T-helper 2 cell treated with Interferon-gamma antibody and Interleukin-4, amounts not matched to agents 5 μg/mL and 100 μg/mL, for 36 hours (primary cell): ENCODE measurements around the gene THTPA.

Source experiments
- DNase-seq: peaks from one replicate; pipeline ENCODE4 v3.0.0; 2021; ENCODE audit warnings: low spot score
- H3K27ac Mint-ChIP-seq: one replicate; pipeline ENCODE4 v1.8.0; 2021; ENCODE audit warnings: mild to moderate bottlenecking, mixed read lengths
- H3K27me3 Mint-ChIP-seq: one replicate; pipeline ENCODE4 v1.8.0; 2021; ENCODE audit warnings: low read depth, mixed read lengths
- H3K36me3 Mint-ChIP-seq: one replicate; pipeline ENCODE4 v1.8.0; 2021; ENCODE audit warnings: low read depth, mixed read lengths
- H3K4me1 Mint-ChIP-seq: one replicate; pipeline ENCODE4 v1.8.0; 2021; ENCODE audit warnings: low read depth, mixed read lengths
- H3K4me3 Mint-ChIP-seq: one replicate; pipeline ENCODE4 v1.8.0; 2022; ENCODE audit warnings: mild to moderate bottlenecking, moderate library complexity, mixed read lengths
- H3K9me3 Mint-ChIP-seq: one replicate; pipeline ENCODE4 v1.8.0; 2021; ENCODE audit warnings: mixed read lengths

Gene THTPA

DNA sequence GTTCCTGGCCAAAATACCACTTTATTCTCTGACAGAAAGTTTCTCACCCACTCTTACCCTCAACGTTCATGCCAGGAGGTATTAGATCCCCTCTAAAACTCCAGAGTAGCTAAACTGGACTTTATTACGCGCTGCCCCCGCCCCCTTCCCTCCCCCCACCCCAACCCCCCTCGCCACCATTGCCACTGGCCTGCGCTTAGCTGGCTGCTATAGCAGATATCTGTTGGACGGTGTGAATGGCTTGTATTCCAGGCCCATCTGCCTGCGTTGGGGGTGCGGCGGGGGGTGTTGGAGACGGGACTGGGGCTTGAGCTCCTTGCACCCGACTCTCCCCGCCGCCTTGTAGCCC is 564 bp upstream of the THTPA start:
- Mint-ChIP-seq H3K27me3 (no peaks in the 10 kb centered on the region), H3K4me3 (peak overlapping the region; percentile 96), H3K36me3 (peaks cover 13% of the 10 kb centered on the region), H3K9me3 (no peaks in the 10 kb centered on the region), H3K4me1 (peaks cover 29% of the 10 kb centered on the region), H3K27ac (peak overlapping the region; percentile 93)
- no peak for DNase-seq

DNA sequence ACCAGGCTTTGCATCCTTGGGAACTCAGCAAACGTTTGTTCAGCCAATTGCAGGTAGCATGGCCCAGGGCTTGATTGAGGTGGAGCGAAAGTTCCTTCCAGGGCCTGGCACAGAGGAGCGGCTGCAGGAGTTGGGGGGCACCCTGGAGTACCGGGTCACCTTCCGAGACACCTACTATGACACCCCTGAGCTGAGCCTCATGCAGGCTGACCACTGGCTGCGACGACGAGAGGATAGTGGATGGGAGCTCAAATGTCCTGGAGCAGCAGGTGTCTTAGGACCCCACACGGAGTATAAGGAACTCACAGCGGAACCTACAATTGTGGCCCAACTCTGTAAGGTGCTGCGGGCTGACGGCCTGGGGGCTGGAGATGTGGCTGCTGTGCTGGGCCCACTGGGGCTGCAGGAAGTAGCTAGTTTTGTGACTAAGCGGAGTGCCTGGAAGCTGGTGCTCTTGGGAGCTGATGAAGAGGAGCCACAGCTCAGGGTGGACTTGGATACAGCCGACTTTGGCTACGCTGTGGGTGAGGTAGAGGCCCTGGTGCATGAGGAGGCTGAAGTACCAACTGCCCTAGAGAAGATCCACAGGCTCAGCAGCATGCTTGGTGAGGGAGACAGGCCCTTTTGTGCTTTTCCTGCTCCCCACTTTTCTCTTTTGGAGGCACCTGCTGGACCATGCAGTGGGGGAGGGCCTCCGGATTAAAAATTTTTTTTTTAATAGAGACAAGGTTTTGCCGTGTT is 799 bp downstream of the THTPA start:
- DNase-seq = no peak
- Mint-ChIP-seq H3K27ac (peak overlapping the region; percentile 93), H3K9me3 (no peaks in the 10 kb centered on the region), H3K27me3 (no peaks in the 10 kb centered on the region), H3K4me1 (peaks cover 28% of the 10 kb centered on the region), H3K4me3 (peak overlapping the region; percentile 96), H3K36me3 (peaks cover 23% of the 10 kb centered on the region)

- peak overlapping the region; percentile 72 for H3K27ac Mint-ChIP-seq
- H3K27me3 Mint-ChIP-seq = no peaks in the 10 kb centered on the region
- H3K36me3 Mint-ChIP-seq = peaks cover 24% of the 10 kb centered on the region
- no peaks in the 10 kb centered on the region for H3K9me3 Mint-ChIP-seq
- peak overlapping the region; percentile 77 for H3K4me3 Mint-ChIP-seq
- no peak for DNase-seq
- peaks cover 27% of the 10 kb centered on the region for H3K4me1 Mint-ChIP-seq
Measured at GRCh38 chr14:23557521-23557920, 1.4 kb downstream of the THTPA start.

DNA sequence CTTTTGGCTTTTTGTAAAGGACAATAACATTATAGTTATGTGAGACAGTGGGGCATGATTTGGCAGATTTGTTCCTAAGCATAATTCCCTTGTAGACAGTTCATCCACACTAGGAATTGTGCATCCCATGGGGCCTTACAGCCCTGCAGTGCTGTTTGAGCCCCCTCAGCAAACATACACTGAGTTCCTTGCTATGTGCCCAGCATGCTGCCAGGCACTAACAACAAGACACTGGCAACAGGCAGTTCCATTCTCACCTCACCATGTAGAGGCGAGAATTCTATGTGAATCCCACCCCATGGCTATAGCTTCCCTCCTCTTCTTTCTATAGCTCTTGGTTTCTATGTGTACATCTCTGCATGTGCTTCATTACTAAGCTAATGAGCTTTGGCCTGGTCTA is 1.9 kb downstream of the THTPA start:
- H3K4me1 Mint-ChIP-seq = peaks cover 29% of the 10 kb centered on the region
- peak overlapping the region; percentile 72 for H3K27ac Mint-ChIP-seq
- peak overlapping the region; percentile 77 for H3K4me3 Mint-ChIP-seq
- H3K27me3 Mint-ChIP-seq = no peaks in the 10 kb centered on the region
- peaks cover 27% of the 10 kb centered on the region for H3K36me3 Mint-ChIP-seq
- H3K9me3 Mint-ChIP-seq = no peaks in the 10 kb centered on the region
- no peak for DNase-seq

GRCh38 chr14:23558346-23559009 is 2.4 kb downstream of the THTPA start:
- DNase-seq = no peak
- Mint-ChIP-seq H3K4me3 (peak overlapping the region; percentile 25), H3K36me3 (peaks cover 32% of the 10 kb centered on the region), H3K9me3 (no peaks in the 10 kb centered on the region), H3K4me1 (peaks cover 29% of the 10 kb centered on the region), H3K27ac (no peak overlapping the region), H3K27me3 (no peaks in the 10 kb centered on the region)

- Mint-ChIP-seq H3K36me3 (peaks cover 37% of the 10 kb centered on the region), H3K4me1 (peaks cover 29% of the 10 kb centered on the region), H3K9me3 (no peaks in the 10 kb centered on the region), H3K27ac (no peak overlapping the region), H3K27me3 (no peaks in the 10 kb centered on the region), H3K4me3 (no peak overlapping the region)
- DNase-seq = peak; percentile 51
Measured at GRCh38 chr14:23559010-23559925, 3.2 kb downstream of the THTPA start.

DNA sequence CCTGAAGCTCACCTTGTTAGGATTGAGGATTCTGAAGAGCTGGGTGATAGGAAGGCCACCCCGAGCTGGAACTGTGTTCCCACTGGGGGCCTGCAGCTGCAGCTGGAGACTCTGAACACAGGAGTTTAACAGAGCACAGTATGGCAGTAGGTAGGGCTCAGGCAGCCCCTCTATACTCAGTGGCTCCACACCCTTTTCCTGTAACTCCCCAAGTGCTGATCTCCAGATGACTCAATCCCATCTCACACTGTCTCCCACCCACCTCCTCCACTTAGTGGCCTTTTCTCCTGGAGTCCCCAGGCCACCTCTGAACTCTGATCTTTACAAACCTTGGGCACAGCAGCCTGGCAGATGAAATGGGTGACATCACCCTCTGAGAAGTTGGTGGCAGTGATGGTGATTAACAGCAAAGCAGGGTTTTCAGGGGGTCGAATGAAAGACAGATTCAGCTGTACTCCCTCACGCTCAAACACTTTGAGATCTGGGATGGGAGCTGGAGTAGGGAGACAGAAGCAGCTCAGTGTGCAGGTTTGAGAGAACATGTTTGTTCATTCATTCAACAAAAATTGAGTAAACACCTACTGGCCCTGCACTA is 4.0 kb downstream of the THTPA start:
- H3K9me3 Mint-ChIP-seq = no peaks in the 10 kb centered on the region
- no peak for DNase-seq
- peaks cover 43% of the 10 kb centered on the region for H3K36me3 Mint-ChIP-seq
- peaks cover 26% of the 10 kb centered on the region for H3K4me1 Mint-ChIP-seq
- H3K27ac Mint-ChIP-seq = peak overlapping the region; percentile 20
- no peaks in the 10 kb centered on the region for H3K27me3 Mint-ChIP-seq
- no peak overlapping the region for H3K4me3 Mint-ChIP-seq

GRCh38 chr14:23561259-23561658 is 5.2 kb downstream of the THTPA start:
- Mint-ChIP-seq H3K4me1 (peaks cover 22% of the 10 kb centered on the region), H3K27ac (no peak overlapping the region)

GRCh38 chr14:23561873-23562821 is 6.1 kb downstream of the THTPA start:
- Mint-ChIP-seq H3K36me3 (peaks cover 54% of the 10 kb centered on the region), H3K4me1 (peaks cover 21% of the 10 kb centered on the region), H3K9me3 (no peaks in the 10 kb centered on the region), H3K27me3 (no peaks in the 10 kb centered on the region), H3K27ac (no peak overlapping the region), H3K4me3 (no peak overlapping the region)
- no peak for DNase-seq

More at GRCh38 chr14:23561259-23561658, 5.2 kb downstream of the THTPA start:
- peaks cover 49% of the 10 kb centered on the region for H3K36me3 Mint-ChIP-seq
- no peak overlapping the region for H3K4me3 Mint-ChIP-seq
- H3K27me3 Mint-ChIP-seq = no peaks in the 10 kb centered on the region
- no peak for DNase-seq
- H3K9me3 Mint-ChIP-seq = no peaks in the 10 kb centered on the region

DNA sequence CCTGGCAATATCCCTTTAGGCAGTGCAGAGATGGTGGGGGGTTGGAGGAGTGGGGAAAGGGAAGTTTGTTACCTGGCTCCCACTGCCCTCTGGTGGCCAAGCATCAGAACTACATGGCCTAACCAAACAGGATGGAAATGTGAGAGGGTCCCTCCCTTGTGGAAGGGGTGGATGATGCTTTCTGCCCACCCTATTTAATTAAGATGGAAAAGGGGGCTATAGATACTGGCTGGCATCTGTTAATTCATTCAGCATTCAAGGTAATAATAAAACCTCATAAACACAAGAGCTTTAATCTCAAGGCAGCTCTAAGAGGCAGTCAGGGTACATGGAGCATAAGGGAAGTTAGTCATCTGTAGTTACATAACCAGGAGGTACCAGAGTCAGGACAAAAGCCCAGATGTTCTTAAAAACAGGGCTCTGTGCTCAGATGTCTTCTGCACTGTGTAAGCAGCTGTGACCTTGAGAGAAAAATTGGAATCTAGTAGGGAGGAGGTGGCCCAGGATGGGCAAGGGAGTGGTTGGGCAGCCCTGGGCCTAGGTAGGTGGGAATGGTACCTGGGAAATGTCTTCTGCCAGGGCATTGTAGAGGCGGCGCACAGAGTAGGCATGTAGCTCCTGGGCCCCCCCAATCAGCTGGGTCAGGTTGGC is 6.9 kb downstream of the THTPA start:
- Mint-ChIP-seq H3K27me3 (no peaks in the 10 kb centered on the region), H3K27ac (no peak overlapping the region)

DNA sequence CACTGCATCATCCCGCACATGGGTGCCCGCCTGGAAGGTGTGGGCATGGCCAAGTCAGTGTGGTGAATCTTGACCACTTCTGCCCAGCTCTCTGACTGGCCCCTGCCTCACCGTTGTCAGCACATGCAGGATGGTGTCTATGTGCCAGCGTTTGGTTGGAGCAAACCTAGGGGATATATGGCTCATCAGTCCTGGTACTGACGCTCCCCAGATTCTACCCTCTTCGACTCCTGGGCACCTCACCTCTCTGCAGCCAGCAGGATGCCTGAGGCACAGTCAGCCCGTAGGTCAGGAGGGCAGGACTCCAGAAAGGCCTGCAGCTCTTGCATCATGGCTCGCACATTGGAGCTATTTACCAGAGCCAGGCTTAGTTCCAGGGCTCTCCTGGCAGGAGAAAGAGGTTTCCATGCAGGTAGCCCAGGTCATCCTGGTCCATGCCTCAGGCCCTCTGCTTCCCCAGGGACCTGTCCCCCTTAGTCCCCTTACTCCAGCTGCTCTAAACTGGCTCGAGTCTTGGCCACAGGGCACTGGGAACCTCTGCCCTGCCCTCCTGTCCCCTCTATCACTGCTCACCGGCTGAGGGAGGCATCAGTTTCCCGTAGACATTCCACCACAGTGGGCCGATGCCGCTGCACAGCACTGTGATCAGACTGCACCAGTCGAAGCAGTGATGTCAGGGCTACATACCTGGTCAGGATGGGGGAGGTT is 7.6 kb downstream of the THTPA start:
- Mint-ChIP-seq H3K4me3 (no peak overlapping the region), H3K4me1 (peaks cover 27% of the 10 kb centered on the region), H3K9me3 (no peaks in the 10 kb centered on the region), H3K27me3 (no peaks in the 10 kb centered on the region), H3K27ac (no peak overlapping the region), H3K36me3 (peaks cover 58% of the 10 kb centered on the region)
- DNase-seq = no peak

More for the DNA sequence above, 6.9 kb downstream of the THTPA start:
- peaks cover 23% of the 10 kb centered on the region for H3K4me1 Mint-ChIP-seq
- H3K36me3 Mint-ChIP-seq = peaks cover 58% of the 10 kb centered on the region
- H3K4me3 Mint-ChIP-seq = no peak overlapping the region
- peak; percentile 31 for DNase-seq
- no peaks in the 10 kb centered on the region for H3K9me3 Mint-ChIP-seq

DNA sequence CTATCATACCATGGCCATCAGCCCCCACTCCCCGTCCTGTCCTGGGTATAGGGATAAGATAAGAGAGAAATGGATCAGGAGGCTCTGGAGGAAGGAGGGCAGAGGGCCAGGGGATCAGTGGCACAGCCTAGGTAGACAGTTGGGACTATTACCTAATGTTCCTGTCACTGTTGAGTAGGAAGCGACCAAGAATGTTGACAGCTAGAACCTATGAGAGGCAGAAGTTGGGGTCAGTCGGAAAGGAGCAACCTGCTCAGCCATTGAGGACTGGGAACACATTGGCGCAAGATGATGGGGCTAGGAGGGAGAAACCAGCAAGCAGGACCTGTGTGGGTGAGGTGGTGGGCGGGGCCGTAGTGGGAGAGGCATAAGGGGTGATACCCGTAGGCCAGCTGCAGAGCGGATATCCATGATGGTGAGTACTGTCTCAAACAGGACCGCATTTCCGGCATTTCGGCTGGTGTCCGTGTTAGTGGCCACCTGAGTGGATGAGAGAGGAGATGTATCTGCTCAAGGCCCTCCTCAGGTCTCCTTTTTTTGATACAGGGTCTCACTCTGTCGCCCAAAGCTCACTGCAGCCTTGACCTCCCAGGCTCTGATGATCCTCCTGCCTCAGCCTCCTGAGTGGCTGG is 8.2 kb downstream of the THTPA start:
- Mint-ChIP-seq H3K4me3 (no peak overlapping the region), H3K27ac (no peak overlapping the region), H3K4me1 (peaks cover 32% of the 10 kb centered on the region), H3K9me3 (no peaks in the 10 kb centered on the region), H3K36me3 (peaks cover 55% of the 10 kb centered on the region), H3K27me3 (no peaks in the 10 kb centered on the region)
- DNase-seq = no peak
